Activated CD8-positive, alpha-beta memory T cell treated with anti-CD3 and anti-CD28 coated beads, Interleukin-2, amount 50 U/mL, for 1 hour (primary cell): ENCODE measurements around the gene PAX2.
"Not testable (repeated sequence)": the region's sequence is repeated elsewhere in the genome, so short reads cannot be mapped to it uniquely, and the experiment has no call there.

Experiments used
- DNase-seq: peaks from one replicate; pipeline ENCODE4 v3.0.0-alpha.2; 2020; ENCODE audit errors: extremely low read depth

Gene PAX2

GRCh38 chr10:100744987-100745881, at the start of gene PAX2:
Gene PAX2 (plus strand): TSS chr10:100745582. CDS start chr10:100746261, 679 bp downstream.
- DNase-seq, result no peak

GRCh38 chr10:100696477-100696901, 48.9 kb upstream of the PAX2 start:
- no peak for DNase-seq

GRCh38 chr10:100697070-100697469, 48.3 kb upstream of the PAX2 start:
- DNase-seq, result no peak

GRCh38 chr10:100697631-100698030, 47.8 kb upstream of the PAX2 start:
- DNase-seq, result no peak

- DNase-seq, result not testable (repeated sequence)
These were observed 43.7 kb upstream of the PAX2 start for GRCh38 chr10:100701704-100702103.

GRCh38 chr10:100705139-100705538, 40.2 kb upstream of the PAX2 start:
- no peak for DNase-seq

- DNase-seq, result no peak
These were observed 38.0 kb upstream of the PAX2 start for GRCh38 chr10:100707261-100707848.

- no peak for DNase-seq
These were observed 36.0 kb upstream of the PAX2 start for GRCh38 chr10:100709146-100710082.

- DNase-seq, result no peak
These were observed 35.1 kb upstream of the PAX2 start for GRCh38 chr10:100710151-100710871.

- no peak for DNase-seq
These were observed 32.1 kb upstream of the PAX2 start for GRCh38 chr10:100713049-100713858.

GRCh38 chr10:100713859-100714565, 31.4 kb upstream of the PAX2 start:
- DNase-seq, result no peak

GRCh38 chr10:100714566-100714950, 30.8 kb upstream of the PAX2 start:
- no peak for DNase-seq

- no peak for DNase-seq
These were observed 30.3 kb upstream of the PAX2 start for GRCh38 chr10:100715101-100715444.

GRCh38 chr10:100715445-100716385, 29.7 kb upstream of the PAX2 start:
- DNase-seq, result no peak

GRCh38 chr10:100717166-100717565, 28.2 kb upstream of the PAX2 start:
- DNase-seq, result no peak

GRCh38 chr10:100718197-100718742, 27.1 kb upstream of the PAX2 start:
- DNase-seq, result no peak

- no peak for DNase-seq
These were observed 22.2 kb upstream of the PAX2 start for GRCh38 chr10:100723180-100723579.

GRCh38 chr10:100723770-100724530, 21.4 kb upstream of the PAX2 start:
- DNase-seq, result no peak
